K562 (cell line): ENCODE measurements around the gene TRIM4. TPM values are rescaled to one million over a fixed set of nuclear protein-coding genes. Genes with fewer than 3 reads are reported as not detected.
A peak's percentile ranks its signal among the peaks of the same experiment; 100 is the strongest.

Experiments used
- DEAF1 ChIP-seq: fragments of 450-650 bp; formaldehyde crosslinking; IDR thresholded peaks from 2 replicates; pipeline ENCODE4 v1.4.0; 2020; ENCODE audit warnings: mild to moderate bottlenecking, moderate library complexity
- E2F8 ChIP-seq: fragments of 450-650 bp; IDR thresholded peaks from 2 replicates; pipeline ENCODE4 v1.7.1; 2018; ENCODE audit warnings: mild to moderate bottlenecking, low read depth; ENCODE audit not compliant: partially characterized antibody
- ELF2 ChIP-seq: fragments of 250-450 bp; sonication (Bioruptor Pico); IDR thresholded peaks from 2 replicates; pipeline ENCODE4 v1.5.0; 2021; ENCODE audit warnings: mild to moderate bottlenecking
- ETS1 ChIP-seq: conservative IDR thresholded peaks from 2 replicates; pipeline ENCODE4 v1.6.1; 2011; ENCODE audit warnings: low read depth, mild to moderate bottlenecking, low read length; ENCODE audit not compliant: control insufficient read depth
- GATAD2B ChIP-seq: fragments of 450-650 bp; IDR thresholded peaks from 2 replicates; pipeline ENCODE4 v1.6.1; 2017; ENCODE audit warnings: mild to moderate bottlenecking, borderline replicate concordance
- KAT2B ChIP-seq: IDR thresholded peaks from one replicate; pipeline ENCODE4 v1.6.1; 2012; ENCODE audit warnings: low read depth, mild to moderate bottlenecking, control low read depth, inconsistent platforms, low read length, moderate library complexity
- MBD2 ChIP-seq: sonication (generic); IDR thresholded peaks from 2 replicates; pipeline ENCODE4 v1.6.1; 2016; ENCODE audit warnings: low read depth, borderline replicate concordance
- NEUROD1 ChIP-seq: fragments of 150-350 bp; IDR thresholded peaks from 2 replicates; pipeline ENCODE4 v1.6.1; 2014; ENCODE audit warnings: borderline replicate concordance, low read length, low read depth; ENCODE audit not compliant: partially characterized antibody
- RREB1 ChIP-seq: fragments of 250-450 bp; sonication (Bioruptor Pico); IDR thresholded peaks from 2 replicates; pipeline ENCODE4 v1.4.0; 2020
- U2AF2 ChIP-seq: fragments of 200-400 bp; formaldehyde crosslinking; optimal IDR thresholded peaks from 2 replicates; pipeline ENCODE3; 2017; ENCODE audit warnings: low read depth, mild to moderate bottlenecking, low read length
- WHSC1 ChIP-seq: IDR thresholded peaks from one replicate; pipeline ENCODE4 v1.6.1; 2012; ENCODE audit warnings: low read length, control low read depth, inconsistent platforms
- ZNF282 ChIP-seq: sonication (generic); formaldehyde crosslinking; IDR thresholded peaks from 2 replicates; pipeline ENCODE4 v1.8.1; 2023; ENCODE audit warnings: missing genetic modification reagents
- ZNF354B ChIP-seq: fragments of 250-450 bp; sonication (Bioruptor Pico); IDR thresholded peaks from 2 replicates; pipeline ENCODE4 v1.4.0; 2020
- polyA plus RNA-seq, 8 experiments: library from polyadenylated mRNA; depleted of rRNA in 4 of 8; stranded (reverse) in 5 of 8; unstranded in 3 of 8; fragments of >200 nt; fragmentation: Nextera tagmentation in 2 of 8; fragmentation: Illumina TruSeq in 1 of 8; extraction: Ambion mirVana in 2 of 8; extraction: Trizol in 1 of 8; gene quantifications; 2 replicates each; pipeline versions ENCODE4 v1.2.1 to v1.2.3, GENCODE V29; 2011 to 2014; ENCODE audit warnings: inconsistent platforms in 1 of 8, missing spikeins in 1 of 8
- total RNA-seq, 7 experiments: library from RNA; depleted of rRNA in 6 of 7; stranded (reverse); fragments of >200 nt in 6 of 7; fragmentation: Illumina TruSeq in 2 of 7; extraction: Trizol in 2 of 7; gene quantifications; 2 replicates each; pipeline versions ENCODE4 v1.2.1 to v1.2.3, GENCODE V29; 2011 to 2021; ENCODE audit warnings: low replicate concordance in 1 of 7

Gene TRIM4
- total and polyA plus RNA-seq, 9 of the 15 experiments (the other 6 are each of a cell fraction or from before 2014, with no cell fraction given) = 6.2 to 28.3 (median 22.4) TPM

- TF ChIP-seq KAT2B = no peak
- no peak; the same call in 1 of the 2 replicates for TF ChIP-seq MBD2
- TF ChIP-seq ELF2 (CRISPR knock-in tag) = peak; percentile 86
- peak; percentile 10; the same call in 1 of the 2 replicates for TF ChIP-seq DEAF1 (CRISPR knock-in tag)
- TF ChIP-seq E2F8 = peak; percentile 71
- no peak for TF ChIP-seq RREB1 (CRISPR knock-in tag)
- TF ChIP-seq WHSC1 = no peak
- TF ChIP-seq U2AF2 = no peak
- no peak for TF ChIP-seq GATAD2B
- TF ChIP-seq ZNF354B (CRISPR knock-in tag) = no peak
- peak; percentile 66 for TF ChIP-seq ETS1
- TF ChIP-seq ZNF282 (CRISPR knock-in tag) = no peak
- TF ChIP-seq NEUROD1 = no peak
Observed at GRCh38 chr7:99918959-99919813, at the start of gene TRIM4 (continued).
